CD4-positive, CD25-positive, alpha-beta regulatory T cell (primary cell): Measurements from ENCODE around the gene CCS. TPM values are rescaled to one million over a fixed set of nuclear protein-coding genes. Genes with fewer than 3 reads are reported as not detected.
"Not testable (repeated sequence)": the region's sequence is repeated elsewhere in the genome, so short reads cannot be mapped to it uniquely, and the experiment has no call there.

Experiments
- ATAC-seq, 2 donors: fragments of 150-1000 bp; cut with Tn5 transposase; one replicate each; pipeline ENCODE4 v1.10.0; 2021; ENCODE audit warnings: low read depth in 2 of 2, moderate number of reproducible peaks in 2 of 2, moderate library complexity in 1 of 2
- DNase-seq, 3 donors: peaks; one replicate each; pipeline versions ENCODE4 v3.0.0 to v3.0.0-alpha.2; 2012 to 2022; ENCODE audit warnings: mixed read lengths in 1 of 3
- H3K27ac ChIP-seq: one replicate; pipeline ENCODE4 v1.7.0; 2013; ENCODE audit warnings: mild to moderate bottlenecking, low read length; ENCODE audit not compliant: insufficient read depth, poor library complexity, severe bottlenecking
- H3K27me3 ChIP-seq: one replicate; pipeline ENCODE4 v1.7.0; 2013; ENCODE audit warnings: low read length; ENCODE audit not compliant: control insufficient read depth, insufficient read depth
- H3K36me3 ChIP-seq: one replicate; pipeline ENCODE4 v1.7.0; 2013; ENCODE audit warnings: mild to moderate bottlenecking, low read length, moderate library complexity; ENCODE audit not compliant: control insufficient read depth, insufficient read depth
- H3K4me1 ChIP-seq: 2 replicates; pipeline ENCODE4 v1.7.0; 2013; ENCODE audit warnings: mild to moderate bottlenecking, low read length; ENCODE audit not compliant: insufficient read depth, control insufficient read depth, poor library complexity, severe bottlenecking
- H3K4me3 ChIP-seq: one replicate; pipeline ENCODE4 v1.7.0; 2013; ENCODE audit warnings: low read depth, mild to moderate bottlenecking, low read length, moderate library complexity
- H3K9me3 ChIP-seq, 2 experiments: 1 replicate in 1 of 2; 2 replicates in 1 of 2; pipeline ENCODE4 v1.7.0; 2013; ENCODE audit warnings: low read length in 2 of 2, mild to moderate bottlenecking in 1 of 2, moderate library complexity in 1 of 2; ENCODE audit not compliant: control insufficient read depth in 2 of 2
- H3K27ac Mint-ChIP-seq, 3 donors: one replicate each; pipeline ENCODE4 v1.8.0; 2020 to 2022; ENCODE audit warnings: mild to moderate bottlenecking in 3 of 3, mixed read lengths in 3 of 3, moderate library complexity in 2 of 3
- H3K27me3 Mint-ChIP-seq: one replicate; pipeline ENCODE4 v1.8.0; 2022; ENCODE audit warnings: mild to moderate bottlenecking, mixed read lengths
- H3K36me3 Mint-ChIP-seq: one replicate; pipeline ENCODE4 v1.8.0; 2020; ENCODE audit warnings: mixed read lengths
- H3K4me1 Mint-ChIP-seq, 4 donors: one replicate each; pipeline ENCODE4 v1.8.0; 2020 to 2022; ENCODE audit warnings: mixed read lengths in 4 of 4, mild to moderate bottlenecking in 1 of 4
- H3K4me3 Mint-ChIP-seq, 4 donors: one replicate each; pipeline ENCODE4 v1.8.0; 2020 to 2022; ENCODE audit warnings: mild to moderate bottlenecking in 4 of 4, mixed read lengths in 4 of 4, moderate library complexity in 3 of 4
- H3K9me3 Mint-ChIP-seq, 7 donors: one replicate each; pipeline ENCODE4 v1.8.0; 2020 to 2022; ENCODE audit warnings: mixed read lengths in 7 of 7, mild to moderate bottlenecking in 3 of 7, moderate library complexity in 2 of 7
- polyA plus RNA-seq, 4 donors: library from polyadenylated mRNA; unstranded; fragments of 300-500 nt; fragmentation: Illumina TruSeq; gene quantifications; one replicate each; pipeline ENCODE4 v1.2.3, GENCODE V29; 2021
- total RNA-seq: library from RNA; stranded (reverse); gene quantifications from one replicate; pipeline ENCODE4 v1.2.3, GENCODE V29; 2022

The CCS gene
- total and polyA plus RNA-seq, 5 donors from 2014 or later, result 31.0 to 37.8 (median 34.2) TPM

- Histone ChIP-seq H3K27me3 (no peaks in the 10 kb centered on the region), H3K36me3 (peaks cover 10% of the 10 kb centered on the region), H3K4me1 (peaks cover 13% of the 10 kb centered on the region), H3K9me3 (no peaks in the 10 kb centered on the region), H3K4me3 (no peak overlapping the region), H3K27ac (no peak overlapping the region)
- Mint-ChIP-seq H3K27ac (peak overlapping the region in 1 of 3 donors; percentile 7), H3K4me3 (no peak overlapping the region), H3K9me3 (no peaks in the 10 kb centered on the region), H3K36me3 (peaks cover 13% of the 10 kb centered on the region), H3K27me3 (no peaks in the 10 kb centered on the region), H3K4me1 (peaks cover 9 to 25% (median 15%) of the 10 kb centered on the region in 4 donors)
- DNase-seq, result no peak
- no peak for ATAC-seq
Observed at GRCh38 chr11:66598993-66599392, 6.0 kb downstream of the CCS start.

- no peaks in the 10 kb centered on the region for H3K27me3 ChIP-seq
- no peak for DNase-seq
- Mint-ChIP-seq H3K4me1 (peaks cover 5 to 16% (median 10%) of the 10 kb centered on the region in 4 donors), H3K36me3 (peaks cover 23% of the 10 kb centered on the region), H3K4me3 (no peak overlapping the region), H3K27ac (peak overlapping the region in 1 of 3 donors; percentile 14), H3K27me3 (no peaks in the 10 kb centered on the region), H3K9me3 (no peaks in the 10 kb centered on the region)
- peaks cover 2% of the 10 kb centered on the region for H3K4me1 ChIP-seq
- no peak overlapping the region for H3K4me3 ChIP-seq
- H3K27ac ChIP-seq, result no peak overlapping the region
- H3K9me3 ChIP-seq, result no peaks in the 10 kb centered on the region
- ATAC-seq, result no peak
- peaks cover 10% of the 10 kb centered on the region for H3K36me3 ChIP-seq
Observed at GRCh38 chr11:66600219-66600618, 7.2 kb downstream of the CCS start.

- DNase-seq, result no peak
- no peak overlapping the region for H3K27ac Mint-ChIP-seq
- no peaks in the 10 kb centered on the region for H3K27me3 Mint-ChIP-seq
- Histone ChIP-seq H3K36me3 (peaks cover 10% of the 10 kb centered on the region), H3K4me3 (no peak overlapping the region), H3K27me3 (no peaks in the 10 kb centered on the region), H3K27ac (no peak overlapping the region), H3K9me3 (no peaks in the 10 kb centered on the region), H3K4me1 (no peaks in the 10 kb centered on the region)
- H3K4me3 Mint-ChIP-seq, result peak overlapping the region in 1 of 4 donors; percentile 43
- H3K36me3 Mint-ChIP-seq, result peaks cover 22% of the 10 kb centered on the region
- H3K9me3 Mint-ChIP-seq, result no peaks in the 10 kb centered on the region
- H3K4me1 Mint-ChIP-seq, result peaks cover 2 to 10% (median 7%) of the 10 kb centered on the region in 4 donors
- ATAC-seq, result no peak
Observed at GRCh38 chr11:66600631-66601233, 7.7 kb downstream of the CCS start.

- ATAC-seq (no peak), DNase-seq (no peak)
- Mint-ChIP-seq H3K27me3 (no peaks in the 10 kb centered on the region), H3K27ac (no peak overlapping the region), H3K4me1 (peaks cover 0 to 7% (median 1%) of the 10 kb centered on the region in 4 donors), H3K4me3 (no peak overlapping the region), H3K36me3 (peaks cover 25% of the 10 kb centered on the region), H3K9me3 (no peaks in the 10 kb centered on the region)
- H3K27me3 ChIP-seq, result no peaks in the 10 kb centered on the region
- no peaks in the 10 kb centered on the region for H3K4me1 ChIP-seq
- peaks cover 14% of the 10 kb centered on the region for H3K36me3 ChIP-seq
- H3K27ac ChIP-seq, result no peak overlapping the region
- H3K4me3 ChIP-seq, result no peak overlapping the region
- no peaks in the 10 kb centered on the region for H3K9me3 ChIP-seq
Observed at GRCh38 chr11:66603072-66603471, 10.1 kb downstream of the CCS start.

GRCh38 chr11:66604155-66604554 is 11.2 kb downstream of the CCS start:
- Histone ChIP-seq H3K27ac (no peak overlapping the region), H3K27me3 (no peaks in the 10 kb centered on the region), H3K9me3 (no peaks in the 10 kb centered on the region), H3K4me1 (no peaks in the 10 kb centered on the region), H3K36me3 (peaks cover 14% of the 10 kb centered on the region), H3K4me3 (no peak overlapping the region)
- peaks cover 25% of the 10 kb centered on the region for H3K36me3 Mint-ChIP-seq
- ATAC-seq, result no peak
- H3K9me3 Mint-ChIP-seq, result no peaks in the 10 kb centered on the region
- H3K27me3 Mint-ChIP-seq, result no peaks in the 10 kb centered on the region
- no peak overlapping the region for H3K4me3 Mint-ChIP-seq
- H3K4me1 Mint-ChIP-seq, result peaks cover 0 to 2% (median 0%) of the 10 kb centered on the region in 4 donors
- H3K27ac Mint-ChIP-seq, result no peak overlapping the region
- no peak for DNase-seq

- not testable (repeated sequence) for H3K27ac Mint-ChIP-seq, H3K27me3 ChIP-seq, H3K4me1 ChIP-seq, ATAC-seq, H3K9me3 ChIP-seq, H3K27me3 Mint-ChIP-seq, DNase-seq, H3K4me3 Mint-ChIP-seq, H3K36me3 ChIP-seq, H3K4me3 ChIP-seq, H3K27ac ChIP-seq, H3K9me3 Mint-ChIP-seq
- peaks cover 21% of the 10 kb centered on the region for H3K36me3 Mint-ChIP-seq
- peaks cover 6 to 14% (median 13%) of the 10 kb centered on the region in 4 donors for H3K4me1 Mint-ChIP-seq
Observed at GRCh38 chr11:66606608-66607007, 13.6 kb downstream of the CCS start.

GRCh38 chr11:66607126-66607834 is 14.3 kb downstream of the CCS start:
- peaks cover 18% of the 10 kb centered on the region for H3K36me3 Mint-ChIP-seq
- no peaks in the 10 kb centered on the region for H3K9me3 ChIP-seq
- no peak overlapping the region for H3K27ac Mint-ChIP-seq
- peak overlapping the region in 1 of 4 donors; percentile 47 for H3K4me3 Mint-ChIP-seq
- H3K9me3 Mint-ChIP-seq, result no peaks in the 10 kb centered on the region
- H3K36me3 ChIP-seq, result peaks cover 4% of the 10 kb centered on the region
- H3K27me3 Mint-ChIP-seq, result no peaks in the 10 kb centered on the region
- H3K27ac ChIP-seq, result no peak overlapping the region
- H3K4me3 ChIP-seq, result no peak overlapping the region
- DNase-seq (no peak), ATAC-seq (no peak)
- no peaks in the 10 kb centered on the region for H3K27me3 ChIP-seq
- peaks cover 4% of the 10 kb centered on the region for H3K4me1 ChIP-seq
- peaks cover 6 to 14% (median 13%) of the 10 kb centered on the region in 4 donors for H3K4me1 Mint-ChIP-seq
